GM18505 (cell line): Measurements from ENCODE around the gene GRAMD1C.

ENCODE experiments used
- ATAC-seq: cut with Tn5 transposase; IDR thresholded peaks from one replicate; pipeline ENCODE4 v1.9.1; 2021; ENCODE audit not compliant: unreplicated experiment
- POLR2A ChIP-seq: IDR thresholded peaks from 4 replicates; pipeline ENCODE4 v1.6.1; 2011; ENCODE audit warnings: borderline replicate concordance; ENCODE audit not compliant: insufficient read depth, insufficient read length; ENCODE audit errors: extremely low read depth

The GRAMD1C gene

GRCh38 chr3:113838631-113839209 is at the start of gene GRAMD1C:
Gene GRAMD1C (plus strand): TSS chr3:113838788. CDS start chr3:113838910, 122 bp downstream.
- ATAC-seq, result peak; percentile 98
- TF ChIP-seq POLR2A, result no peak

- ATAC-seq, result no peak
- TF ChIP-seq POLR2A, result no peak
Measured at GRCh38 chr3:113791381-113791780, 47.2 kb upstream of the GRAMD1C start.

GRCh38 chr3:113794526-113794925 is 44.1 kb upstream of the GRAMD1C start:
- no peak for TF ChIP-seq POLR2A

GRCh38 chr3:113795693-113796092 is 42.9 kb upstream of the GRAMD1C start:
- no peak for ATAC-seq
- TF ChIP-seq POLR2A, result no peak

More at GRCh38 chr3:113794526-113794925, 44.1 kb upstream of the GRAMD1C start:
- no peak for ATAC-seq

- no peak for TF ChIP-seq POLR2A
- ATAC-seq, result peak; percentile 76
Measured at GRCh38 chr3:113802795-113803455, 35.7 kb upstream of the GRAMD1C start.

- no peak for ATAC-seq
- no peak for TF ChIP-seq POLR2A
Measured at GRCh38 chr3:113804661-113805060, 33.9 kb upstream of the GRAMD1C start.

- no peak for ATAC-seq
- TF ChIP-seq POLR2A, result no peak
Measured at GRCh38 chr3:113805249-113805648, 33.3 kb upstream of the GRAMD1C start.

GRCh38 chr3:113812854-113813253 is 25.7 kb upstream of the GRAMD1C start:
- no peak for ATAC-seq
- TF ChIP-seq POLR2A, result no peak

GRCh38 chr3:113819866-113820265 is 18.7 kb upstream of the GRAMD1C start:
- no peak for ATAC-seq
- TF ChIP-seq POLR2A, result no peak

- TF ChIP-seq POLR2A, result no peak
- ATAC-seq, result peak; percentile 87
Measured at GRCh38 chr3:113825090-113825489, 13.5 kb upstream of the GRAMD1C start.

- ATAC-seq, result peak; percentile 25
- TF ChIP-seq POLR2A, result no peak
Measured at GRCh38 chr3:113828600-113828999, 10.0 kb upstream of the GRAMD1C start.

- TF ChIP-seq POLR2A, result no peak
Measured at GRCh38 chr3:113829576-113830354, 8.8 kb upstream of the GRAMD1C start.

GRCh38 chr3:113831103-113831355 is 7.6 kb upstream of the GRAMD1C start:
- no peak for ATAC-seq
- TF ChIP-seq POLR2A, result no peak

More at GRCh38 chr3:113829576-113830354, 8.8 kb upstream of the GRAMD1C start:
- peak; percentile 14 for ATAC-seq
